ENCODE data around the gene TNFRSF19. TPM values are rescaled to one million over a fixed set of nuclear protein-coding genes. Genes with fewer than 3 reads are reported as not detected.

Gene TNFRSF19
- total and polyA plus RNA-seq, 10 of the 15 experiments (the other 5 are each of a cell fraction or from before 2014, with no cell fraction given): 16.4 to 46.2 (median 35.4) TPM

- ChIA-PET CTCF (no interaction called here), SMC1A (ENCODE audit: uncharacterized antibody, unreplicated experiment) (no interaction called here), POLR2A (no interaction called here), RAD21 (ENCODE audit: unreplicated experiment) (no interaction called here)
- Histone ChIP-seq H3K9me3 (replicated peaks; ENCODE audit: control insufficient read depth, insufficient read depth, low read length) (peaks cover 4% of the 10 kb centered on the region; the same call in 2 of the 3 replicates), H3K27ac (ENCODE audit: control insufficient read depth, insufficient read depth) (no peak overlapping the region), H3K27me3 (replicated peaks in 1 of 2; ENCODE audit: control insufficient read depth in 2 of 2, insufficient read depth in 2 of 2, low read length in 1 of 2) (no peaks in the 10 kb centered on the region), H2AFZ (ENCODE audit: control insufficient read depth, low read depth, low read length) (no peak overlapping the region), H3K4me3 (no peak overlapping the region), H3K9ac (ENCODE audit: control insufficient read depth, insufficient read depth, low read length) (no peak overlapping the region), H3K36me3 (ENCODE audit: control insufficient read depth in 2 of 2, insufficient read depth in 2 of 2, low read length in 1 of 2) (no peaks in the 10 kb centered on the region; a peak in 1 of 4 replicates), H3K79me2 (ENCODE audit: control insufficient read depth, insufficient read depth, low read length) (no peaks in the 10 kb centered on the region), H4K20me1 (ENCODE audit: control insufficient read depth, insufficient read depth) (no peaks in the 10 kb centered on the region), H3K4me1 (ENCODE audit: control insufficient read depth, insufficient read depth, low read length) (no peaks in the 10 kb centered on the region), H3K4me2 (ENCODE audit: control insufficient read depth, insufficient read depth) (no peak overlapping the region)
- no peak for FAIRE-seq
- no peak for TF ChIP-seq EED (IDR thresholded peaks at IDR 0.05; ENCODE audit: low read depth)
- no peak for TF ChIP-seq IRF5 (IDR thresholded peaks at IDR 0.05; ENCODE audit: borderline replicate concordance)
- TF ChIP-seq JUNB (IDR thresholded peaks at IDR 0.05): no peak
- no peak for TF ChIP-seq CHD4 (IDR thresholded peaks at IDR 0.05)
- TF ChIP-seq STAT1 (conservative IDR thresholded peaks at IDR 0.05): no peak
- TF ChIP-seq RFX5 (IDR thresholded peaks at IDR 0.05; ENCODE audit: low read depth, low read length): no peak
- TF ChIP-seq SIX5 (IDR thresholded peaks at IDR 0.05; ENCODE audit: low read depth, low read length, severe bottlenecking): no peak
- TF ChIP-seq BCL11A (IDR thresholded peaks at IDR 0.05; ENCODE audit: low read depth, low read length): no peak
- no peak for TF ChIP-seq TBL1XR1 (IDR thresholded peaks at IDR 0.05; ENCODE audit: low read depth, low read length)
- TF ChIP-seq ATF3 (IDR thresholded peaks at IDR 0.05; ENCODE audit: borderline replicate concordance, extremely low read depth, low read depth, low read length): no peak
- no peak for TF ChIP-seq ZNF384 (IDR thresholded peaks at IDR 0.05; ENCODE audit: borderline replicate concordance, low read depth, low read length)
- in situ Hi-C loops (cut with MboI) (no loop called here), intact Hi-C loops (cut with micrococcal nuclease; ENCODE audit: unreplicated experiment) (no loop called here)
- DNase-seq (ENCODE audit: low read depth, low spot score): no peak
- BruUV-seq (replicated peaks): no TSS peak
- ATAC-seq: no peak
Observed at GRCh38 chr13:23600534-23600933, 30.3 kb downstream of the TNFRSF19 start.

All from GM12878 (cell line).